Fibroblast of skin of back (primary cell): Measurements from ENCODE around the gene RECK.

Source experiments
- DNase-seq: peaks from one replicate; pipeline ENCODE4 v3.0.0-alpha.2; 2013

The RECK gene

GRCh38 chr9:36029765-36030528 lies 6.8 kb upstream of the RECK start:
- peak; percentile 97 for DNase-seq

- DNase-seq: no peak
These were observed 5.8 kb upstream of the RECK start for GRCh38 chr9:36030871-36031270.

- peak; percentile 53 for DNase-seq
These were observed 4.7 kb upstream of the RECK start for GRCh38 chr9:36031774-36032555.

- DNase-seq: no peak
These were observed 2.9 kb upstream of the RECK start for GRCh38 chr9:36033788-36034187.

- DNase-seq: no peak
These were observed 2.5 kb upstream of the RECK start for GRCh38 chr9:36034234-36034633.

GRCh38 chr9:36035006-36035405 lies 1.7 kb upstream of the RECK start:
- DNase-seq: peak; percentile 80

DNA sequence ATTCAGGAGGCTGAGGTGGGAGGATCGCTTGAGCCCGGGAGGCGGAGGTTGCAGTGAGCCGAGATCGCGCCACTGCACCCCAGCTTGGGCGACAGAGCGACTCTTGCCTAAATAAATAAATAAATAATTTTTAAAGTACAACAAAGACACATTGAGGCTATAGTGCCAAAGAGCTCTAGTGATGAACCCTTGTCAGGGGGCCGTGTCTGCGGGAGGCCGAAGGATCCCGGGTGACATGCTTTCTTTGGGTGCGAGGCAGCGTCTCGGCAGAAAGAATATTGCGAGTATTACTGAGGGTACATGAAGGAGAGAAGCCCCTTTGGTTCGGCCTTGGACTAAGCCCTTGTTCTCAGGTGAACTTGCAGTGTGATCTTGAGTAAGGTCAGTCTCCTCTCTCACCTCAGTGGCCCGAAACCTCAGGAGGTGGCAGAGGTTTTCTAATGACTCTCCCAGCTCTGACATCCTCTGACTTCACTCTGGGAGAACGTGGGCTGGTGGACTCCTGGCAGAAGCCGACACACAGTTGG lies 397 bp upstream of the RECK start:
- DNase-seq: no peak

- DNase-seq: peak; percentile 26
These were observed 923 bp downstream of the RECK start for GRCh38 chr9:36037549-36038122.

- DNase-seq: no peak
These were observed 2.4 kb downstream of the RECK start for GRCh38 chr9:36039121-36039520.

DNA sequence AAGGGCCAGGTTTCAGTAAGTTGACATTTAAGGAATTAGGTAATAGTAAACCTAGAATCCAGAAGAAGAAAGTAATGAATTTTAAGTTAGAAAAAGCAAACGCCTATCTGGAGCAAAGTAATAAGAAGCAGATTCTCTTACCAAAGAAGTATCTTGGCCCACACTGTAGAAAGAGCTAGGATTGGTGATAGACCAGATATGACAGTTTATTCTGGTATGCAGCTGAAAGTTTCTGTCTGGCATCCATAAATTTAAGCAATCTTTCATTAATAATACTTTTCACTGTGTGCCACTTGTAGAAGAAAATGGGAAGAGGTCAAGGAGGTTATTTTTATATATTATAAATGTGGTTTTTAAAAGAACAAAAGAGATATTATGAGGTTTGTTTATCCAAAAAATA lies 3.0 kb downstream of the RECK start:
- DNase-seq: peak; percentile 81

GRCh38 chr9:36040271-36040925 lies 3.7 kb downstream of the RECK start:
- DNase-seq: peak; percentile 78

- no peak for DNase-seq
These were observed 4.8 kb downstream of the RECK start for GRCh38 chr9:36041506-36041905.

- no peak for DNase-seq
These were observed 8.9 kb downstream of the RECK start for GRCh38 chr9:36045610-36046009.

DNA sequence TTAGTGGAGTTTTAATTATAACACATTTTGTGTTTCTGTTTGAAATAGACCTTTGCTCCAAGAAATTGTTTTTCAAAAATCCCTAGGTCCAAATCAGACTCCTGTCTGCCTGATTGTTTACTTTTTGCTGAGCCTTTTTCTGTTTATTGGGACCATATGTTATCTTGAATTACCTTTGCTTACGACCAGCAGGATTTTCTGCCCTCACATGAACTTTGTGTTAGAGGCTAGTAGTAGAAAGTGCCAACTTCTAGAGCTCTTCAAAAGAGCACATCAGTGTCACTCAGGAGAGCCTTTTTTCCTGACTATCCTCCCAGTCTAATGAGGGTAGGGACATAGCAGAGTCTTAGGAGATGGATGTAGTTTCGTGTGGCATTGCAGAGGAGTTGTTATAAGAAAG lies 10.2 kb downstream of the RECK start:
- no peak for DNase-seq

GRCh38 chr9:36049408-36049807 lies 12.7 kb downstream of the RECK start:
- DNase-seq: no peak

DNA sequence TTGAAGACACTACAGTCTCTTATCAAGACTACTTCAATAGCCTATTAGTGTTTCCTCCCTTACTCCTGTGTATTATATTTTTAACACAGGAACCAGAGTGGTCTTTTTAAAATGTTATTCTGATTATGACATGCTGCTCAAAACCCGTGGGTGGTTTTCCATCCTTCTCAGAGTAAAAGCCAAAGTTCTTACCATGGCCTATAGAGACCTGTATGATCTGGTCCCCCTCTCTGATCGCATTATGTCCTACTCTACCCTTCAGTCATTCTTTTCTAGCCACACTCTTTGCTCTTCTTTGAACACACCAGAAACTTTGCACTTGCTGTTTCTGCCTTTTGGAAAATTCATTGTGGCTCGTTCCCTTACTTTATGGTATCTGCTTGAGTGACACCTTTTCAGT lies 13.8 kb downstream of the RECK start:
- DNase-seq: no peak

- no peak for DNase-seq
These were observed 14.6 kb downstream of the RECK start for GRCh38 chr9:36051317-36051716.

GRCh38 chr9:36053971-36054370 lies 17.3 kb downstream of the RECK start:
- no peak for DNase-seq

DNA sequence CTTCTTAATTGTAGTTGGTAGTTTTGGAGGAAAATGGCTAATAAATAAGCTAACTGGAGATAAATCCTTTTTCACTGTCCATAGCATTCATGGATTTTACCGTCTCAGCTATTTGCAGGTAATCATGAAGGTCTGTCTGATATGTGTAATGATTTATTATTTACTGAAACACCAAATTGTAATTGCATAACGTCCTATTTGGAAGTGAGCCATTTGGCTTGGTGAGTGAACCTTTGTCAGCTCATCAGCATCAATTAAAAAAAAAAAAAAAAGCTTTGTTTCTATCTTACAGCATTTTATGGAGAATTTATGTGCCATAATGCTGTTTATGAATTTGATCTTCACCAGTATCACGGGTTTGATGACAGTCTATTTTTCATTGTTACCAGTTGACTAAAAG lies 20.2 kb downstream of the RECK start:
- DNase-seq: no peak

DNA sequence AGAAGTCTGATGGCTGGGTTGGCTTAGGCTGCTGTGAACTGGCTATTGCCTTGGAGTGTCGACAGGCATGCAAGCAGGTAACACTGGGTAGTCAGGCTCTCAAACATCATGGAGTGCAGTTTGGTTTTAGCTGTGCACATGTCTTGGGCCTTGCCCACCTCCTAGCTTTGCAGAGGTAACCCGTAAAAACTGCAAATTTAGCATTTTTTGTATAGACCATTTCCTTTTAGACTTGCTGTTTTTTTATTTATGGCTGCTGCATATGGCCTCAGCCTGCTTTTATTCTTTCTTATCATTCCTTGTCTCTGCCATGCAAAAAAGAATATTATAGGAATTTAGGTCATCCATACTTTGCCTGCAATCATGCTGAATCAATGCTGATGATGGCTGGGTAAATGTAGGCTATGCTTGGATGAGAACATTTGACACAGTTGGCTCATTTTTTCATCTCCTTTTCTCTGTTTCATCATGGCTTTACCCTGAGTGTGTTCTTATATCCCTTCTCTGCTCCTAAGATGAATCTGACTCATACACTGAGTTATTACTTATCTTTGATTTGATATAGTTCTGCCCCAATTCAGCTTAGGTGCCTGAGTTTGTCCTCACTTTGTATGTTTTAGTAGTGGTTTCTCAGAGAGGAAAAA lies 27.2 kb downstream of the RECK start:
- peak; percentile 72 for DNase-seq

DNA sequence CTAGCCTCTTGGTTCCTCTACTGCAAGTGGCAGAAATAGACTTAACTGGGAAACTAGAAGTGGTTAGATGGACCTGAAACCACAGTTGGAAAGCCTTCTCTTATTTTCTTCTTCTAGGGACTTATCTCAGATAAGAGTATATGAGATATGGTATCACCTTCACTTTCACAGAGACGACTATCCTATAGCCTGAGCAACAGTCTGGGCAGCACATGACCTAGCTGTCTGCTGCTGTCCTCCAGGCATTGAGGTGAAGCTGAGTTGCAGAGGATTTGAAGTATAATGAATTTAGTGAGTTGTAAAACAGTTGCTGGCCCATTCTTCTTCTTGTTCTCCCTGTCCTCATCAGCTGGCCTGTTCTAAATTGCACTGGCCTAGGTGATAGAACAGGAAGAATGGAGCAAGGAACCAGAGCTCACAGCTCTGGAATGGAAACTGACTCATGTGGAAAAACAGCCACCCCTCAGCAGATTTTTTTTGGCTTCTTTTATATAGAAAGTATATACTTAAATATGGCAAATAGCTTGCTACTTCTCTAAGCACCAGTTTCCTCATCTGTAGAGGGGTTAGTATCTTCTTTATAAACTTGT lies 27.8 kb downstream of the RECK start:
- DNase-seq: peak; percentile 66

DNA sequence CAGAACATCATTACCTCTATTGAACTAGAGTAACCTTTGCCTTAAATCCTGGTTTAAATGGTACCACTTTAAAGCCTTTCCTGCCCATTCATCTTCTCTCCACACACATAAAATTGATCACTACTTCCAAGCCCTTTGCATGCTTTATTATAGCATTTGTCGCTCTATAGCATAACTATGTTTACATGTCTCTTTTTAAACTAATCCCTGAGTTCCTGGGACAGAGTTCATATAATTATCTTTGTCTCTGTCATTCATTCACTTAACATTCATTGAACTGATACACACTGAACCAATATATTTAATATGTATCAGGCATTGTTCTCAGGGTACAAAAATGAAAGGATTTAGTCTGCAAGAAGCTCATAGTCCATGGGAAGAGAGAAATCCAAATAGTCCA lies 37.3 kb downstream of the RECK start:
- no peak for DNase-seq
